Hematopoietic multipotent progenitor cell treated with erythropoietin and hydrocortisone succinate and interleukin-3 and kit ligand, for 4 days (in vitro differentiated cells): Measurements from ENCODE around the gene SRSF4.

ENCODE experiments used
- DNase-seq: peaks from one replicate; pipeline ENCODE4 v3.0.0-alpha.2; 2015

SRSF4 gene

DNA sequence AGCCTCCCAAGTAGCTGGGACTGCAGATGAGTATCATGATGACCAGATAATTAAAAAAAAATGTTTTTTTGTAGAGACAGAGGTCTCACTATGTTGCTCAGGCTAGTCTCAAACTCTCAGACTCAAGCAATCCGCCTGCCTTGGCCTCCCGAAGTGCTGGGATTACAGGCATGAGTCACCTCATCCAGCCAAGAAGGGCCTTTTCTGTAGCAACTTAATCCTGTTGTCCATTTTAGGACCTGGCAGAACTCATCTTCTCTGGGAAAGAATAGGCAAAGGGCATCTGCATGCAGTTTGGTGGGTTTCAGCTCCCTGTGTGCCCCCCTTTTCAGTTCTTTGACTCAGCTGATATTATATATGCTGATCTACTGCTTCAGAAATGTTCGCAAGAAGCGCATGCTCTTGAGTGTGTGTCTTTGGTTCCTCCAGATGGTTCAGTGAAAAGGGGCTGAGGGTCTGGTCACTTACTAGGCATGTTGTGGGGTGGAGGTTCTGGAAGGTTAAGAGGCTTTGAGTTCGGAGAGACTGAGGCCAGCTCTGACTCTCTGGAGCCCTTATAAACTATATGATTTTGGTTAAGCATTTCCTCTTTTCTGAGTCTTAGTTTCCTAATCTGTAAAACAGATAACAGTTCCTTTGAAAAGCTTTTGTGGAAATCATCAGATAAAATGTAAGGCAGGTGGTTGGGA is 19.4 kb upstream of the SRSF4 start:
- DNase-seq = no peak

DNA sequence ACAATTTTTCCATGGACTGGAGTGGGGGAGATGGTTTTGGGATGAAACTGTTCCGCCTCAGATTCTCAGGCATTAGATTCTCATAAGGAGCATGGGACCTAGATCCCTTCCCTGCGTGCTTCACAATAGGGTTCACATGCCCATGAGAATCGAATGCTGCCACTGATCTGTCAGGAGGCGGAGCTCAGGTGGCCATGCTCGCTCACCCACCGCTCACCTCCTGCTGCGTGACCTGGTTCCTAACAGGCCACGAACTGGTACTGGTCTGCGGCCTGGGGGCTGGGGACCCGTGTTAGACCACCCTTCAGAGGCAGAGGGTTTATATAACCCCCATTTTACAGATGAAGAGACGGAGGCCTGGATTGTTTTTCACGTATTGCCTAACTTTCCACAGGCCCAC is 16.3 kb upstream of the SRSF4 start:
- DNase-seq = no peak

DNA sequence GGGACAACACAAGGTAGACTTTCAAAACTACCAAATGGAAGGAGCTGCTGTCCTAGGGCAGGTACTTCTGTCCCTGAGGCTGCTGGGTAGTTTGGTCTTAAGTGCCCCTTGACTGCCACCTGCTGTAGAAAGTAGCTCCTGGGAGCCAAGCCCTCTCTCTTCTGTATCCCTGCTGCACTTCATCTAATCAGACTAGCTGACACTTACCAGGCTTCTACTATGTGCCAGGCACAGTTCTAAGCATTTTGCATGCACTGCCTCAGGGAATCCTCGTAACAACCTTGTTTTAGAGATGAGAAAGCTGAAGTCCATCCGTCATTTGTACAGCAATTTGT is 15.9 kb upstream of the SRSF4 start:
- peak; percentile 82 for DNase-seq

DNA sequence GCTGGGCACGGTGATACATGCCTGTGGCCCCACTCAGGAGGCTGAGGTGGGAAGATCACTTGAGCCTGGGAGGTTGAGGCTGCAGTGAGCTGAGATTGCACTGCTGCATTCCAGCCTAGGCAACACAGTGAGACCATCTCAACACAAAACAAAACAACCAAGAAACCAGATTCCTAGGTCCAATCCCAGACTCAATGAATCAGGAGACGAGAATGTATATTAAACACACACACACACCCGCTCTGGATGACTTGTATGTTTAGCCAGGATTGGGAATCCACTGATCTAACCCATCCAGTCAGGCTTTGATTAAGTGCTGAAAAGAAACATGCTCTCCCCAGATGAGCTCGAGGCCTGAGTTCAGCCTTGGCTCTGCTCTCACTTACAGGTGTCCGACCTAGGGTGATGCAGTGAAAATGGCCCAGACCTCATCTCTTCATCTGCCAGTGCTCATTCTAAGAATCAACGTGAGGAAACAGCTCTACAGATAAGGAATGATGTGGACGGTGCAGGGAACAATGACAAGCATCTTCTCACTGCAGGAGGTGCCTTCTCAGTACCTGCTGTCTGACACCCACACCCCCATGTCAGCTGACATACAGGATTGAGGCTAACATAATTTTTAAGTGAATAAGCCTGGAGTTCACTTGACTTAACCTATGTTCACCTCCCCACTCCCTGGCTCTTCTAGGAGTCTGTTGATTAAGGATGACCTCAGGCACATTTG is 15.3 kb upstream of the SRSF4 start:
- DNase-seq = no peak

DNA sequence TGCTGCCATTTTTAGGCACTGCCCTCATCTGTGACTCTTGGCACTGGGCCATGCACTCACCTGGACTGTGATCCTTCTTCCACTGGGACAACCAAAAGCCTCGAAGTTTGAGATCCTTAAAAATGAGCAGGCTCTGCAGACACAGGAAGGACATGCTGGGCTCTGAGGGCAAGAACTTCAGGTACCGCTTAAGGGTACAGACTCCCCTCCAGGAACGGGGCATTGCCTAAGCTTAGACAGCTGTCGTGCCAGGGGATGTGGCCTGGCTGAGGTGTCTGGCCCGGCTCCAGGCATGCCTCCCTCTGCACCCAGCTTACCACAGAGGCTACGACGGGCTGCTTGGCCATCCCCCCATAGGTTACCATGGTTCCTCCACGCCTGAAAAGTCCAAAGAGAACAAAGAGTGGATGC is 14.2 kb upstream of the SRSF4 start:
- peak; percentile 87 for DNase-seq

DNA sequence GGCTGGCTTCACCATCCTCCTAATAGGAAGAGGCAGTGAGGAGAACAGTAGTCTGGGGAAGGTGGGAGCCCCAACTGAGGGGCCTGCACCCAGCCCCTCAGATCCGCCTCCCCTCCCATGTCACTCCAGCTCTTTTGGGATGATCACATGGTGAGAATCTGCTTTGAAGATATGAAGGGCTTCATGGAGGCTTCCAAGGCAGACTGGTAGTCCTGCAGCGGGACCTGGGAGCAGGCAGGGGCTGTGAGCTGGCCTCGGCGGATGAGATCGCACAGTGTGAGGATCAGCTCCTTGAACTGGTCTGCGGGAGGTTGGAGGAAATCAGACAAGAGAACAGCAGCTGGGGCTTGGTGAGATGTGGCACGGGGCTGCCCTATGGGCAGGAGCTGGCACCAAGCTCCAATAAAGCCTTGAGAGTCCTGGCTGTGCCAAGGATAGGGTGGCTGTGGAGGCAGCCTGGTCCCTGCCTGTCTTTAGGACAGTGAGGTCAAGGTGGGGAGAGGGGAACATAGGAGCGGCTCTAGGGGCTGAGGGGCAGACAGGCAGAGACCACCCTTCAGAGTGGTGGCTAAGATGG is 12.3 kb upstream of the SRSF4 start:
- DNase-seq = no peak

DNA sequence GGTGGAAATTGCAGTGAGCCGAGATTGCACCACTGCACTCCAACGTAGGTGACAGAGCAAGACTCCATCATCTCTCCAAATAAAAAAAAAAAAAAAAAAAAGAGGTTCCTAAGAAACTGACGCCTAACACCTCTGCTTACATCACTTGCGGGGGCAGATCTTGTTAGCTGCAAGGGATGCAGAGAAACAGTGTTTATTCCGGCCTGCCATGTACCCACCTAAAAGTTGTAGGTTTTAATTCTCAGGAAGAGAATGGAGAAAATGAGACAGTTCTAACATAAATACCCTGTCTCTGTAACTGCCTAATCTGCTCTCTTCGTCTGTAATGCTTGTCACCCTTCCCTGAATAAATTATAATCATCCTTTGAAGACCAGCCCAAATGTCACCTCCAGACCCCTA is 9.0 kb upstream of the SRSF4 start:
- DNase-seq = no peak

DNA sequence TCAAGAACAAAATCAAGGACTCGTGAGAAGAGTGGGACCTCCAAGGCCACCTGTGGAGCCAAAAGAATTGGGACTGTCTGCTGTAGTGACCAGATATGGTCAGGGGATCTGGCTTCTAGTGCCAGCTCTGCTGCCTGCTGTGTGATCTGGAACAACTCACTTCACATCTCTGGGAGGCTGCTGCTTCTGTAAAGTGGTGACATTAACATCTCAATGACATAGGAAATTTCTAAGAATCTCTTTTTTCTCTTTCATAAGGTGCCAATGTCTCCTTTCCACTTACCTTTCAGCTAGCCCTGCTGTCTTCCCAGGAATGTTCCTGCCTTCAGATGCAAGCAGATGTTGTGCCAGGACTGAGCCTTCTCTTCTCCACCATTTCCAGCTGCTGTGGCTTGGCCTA is 5.0 kb upstream of the SRSF4 start:
- no peak for DNase-seq

DNA sequence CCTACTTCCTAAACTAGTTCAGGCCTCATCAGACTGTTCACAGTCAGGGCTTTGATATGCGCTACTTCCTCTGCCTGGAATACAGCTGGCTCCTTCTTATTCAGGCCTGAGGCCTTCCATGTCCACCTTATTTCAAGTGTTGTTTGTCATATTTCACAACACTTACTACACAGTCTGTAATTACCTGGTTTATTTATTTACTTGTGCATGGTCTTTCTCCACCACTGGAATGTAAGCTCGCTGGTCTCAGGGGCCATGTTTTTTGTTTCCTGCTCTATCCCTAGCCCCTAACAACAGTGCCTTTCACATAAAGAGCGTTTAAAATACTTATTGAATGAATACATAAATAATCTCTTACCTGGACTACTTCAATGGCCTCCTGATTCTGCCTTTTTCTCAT is 4.6 kb upstream of the SRSF4 start:
- no peak for DNase-seq

DNA sequence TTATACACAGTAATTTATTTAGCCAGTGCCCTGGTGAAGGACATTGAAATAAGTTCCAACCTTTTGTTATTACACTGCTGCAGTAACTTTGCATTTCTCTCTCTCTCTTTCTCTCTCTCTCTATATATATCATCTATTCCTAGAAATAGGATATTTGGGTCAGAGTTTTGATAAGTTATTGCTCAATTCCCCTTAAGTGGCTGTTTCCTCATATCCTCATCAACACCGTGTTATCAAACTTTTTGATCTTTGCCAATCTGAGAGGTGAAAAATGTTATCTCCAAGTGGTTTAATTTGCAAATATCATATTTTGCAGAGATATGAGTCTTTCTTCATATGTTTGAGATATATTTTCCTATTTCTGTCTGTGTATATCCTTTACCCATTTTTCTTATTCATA is 1.6 kb upstream of the SRSF4 start:
- peak; percentile 62 for DNase-seq

DNA sequence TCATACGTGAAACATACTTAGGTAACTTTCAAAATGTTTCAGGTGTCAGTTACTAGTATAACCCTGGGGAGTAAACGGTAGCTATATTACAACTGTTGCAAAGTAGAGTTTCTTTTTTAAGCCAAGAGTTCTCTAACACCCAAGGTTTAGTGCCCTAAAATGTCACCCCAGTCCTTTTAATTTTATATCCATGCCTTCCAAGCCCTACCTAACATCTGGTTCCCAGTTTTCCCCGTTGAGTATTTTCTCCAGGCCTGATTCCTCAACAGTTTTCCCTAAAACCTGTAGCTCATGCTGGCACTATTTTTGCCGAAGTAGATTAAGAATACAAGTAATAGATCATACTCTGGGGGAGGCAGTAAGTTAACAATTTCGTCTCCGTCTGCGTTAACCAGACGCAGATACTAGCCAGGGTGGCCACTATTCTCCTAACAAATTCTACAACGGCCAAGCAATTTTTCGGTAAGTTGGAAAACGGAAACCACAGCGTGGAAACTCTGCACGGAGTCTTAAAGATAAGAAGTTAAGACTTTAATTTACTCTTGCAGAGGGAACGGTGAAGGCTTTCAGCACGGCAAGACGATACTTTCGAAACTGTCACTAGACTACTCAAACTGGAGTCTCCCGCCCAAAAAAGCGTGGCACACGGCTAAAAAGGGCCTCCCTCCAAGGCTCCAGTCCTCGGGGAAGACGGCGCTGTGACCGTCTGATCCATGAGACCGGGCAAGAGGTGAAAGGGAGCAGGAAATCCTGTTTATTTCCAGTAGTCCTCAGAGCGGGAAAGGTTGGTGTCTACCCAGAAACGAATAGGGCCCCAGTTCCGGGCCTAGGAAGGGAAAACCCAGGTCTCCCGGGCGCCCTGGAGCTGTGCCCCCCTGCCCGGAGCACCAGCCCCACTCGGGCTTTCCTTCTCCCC is 945 bp downstream of the SRSF4 start:
- DNase-seq = peak; percentile 69

DNA sequence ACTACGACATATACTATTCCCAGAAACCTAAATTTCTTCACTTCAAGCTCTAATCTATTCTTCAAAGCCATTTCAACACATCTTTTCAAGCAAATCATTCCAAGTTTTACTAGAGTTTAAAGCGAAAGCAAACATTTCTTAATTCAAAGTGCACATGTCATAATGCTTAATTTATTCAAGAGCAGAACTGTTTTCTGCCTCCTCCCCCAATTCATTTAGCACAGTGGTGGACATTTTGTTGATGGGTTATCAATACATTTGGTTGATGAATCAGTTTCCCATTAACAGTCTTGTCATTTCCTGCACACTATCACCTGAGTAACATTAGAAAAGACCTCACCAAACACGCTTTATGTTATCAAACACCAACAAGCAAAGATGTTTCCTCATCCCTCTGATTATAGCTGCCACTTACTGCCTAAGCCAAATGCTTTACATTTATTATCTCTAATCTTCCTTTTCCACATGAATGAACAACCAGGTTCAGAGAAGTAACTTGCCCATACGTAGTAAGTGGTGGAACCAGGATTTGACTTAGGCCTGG is 2.0 kb downstream of the SRSF4 start:
- peak; percentile 69 for DNase-seq

DNA sequence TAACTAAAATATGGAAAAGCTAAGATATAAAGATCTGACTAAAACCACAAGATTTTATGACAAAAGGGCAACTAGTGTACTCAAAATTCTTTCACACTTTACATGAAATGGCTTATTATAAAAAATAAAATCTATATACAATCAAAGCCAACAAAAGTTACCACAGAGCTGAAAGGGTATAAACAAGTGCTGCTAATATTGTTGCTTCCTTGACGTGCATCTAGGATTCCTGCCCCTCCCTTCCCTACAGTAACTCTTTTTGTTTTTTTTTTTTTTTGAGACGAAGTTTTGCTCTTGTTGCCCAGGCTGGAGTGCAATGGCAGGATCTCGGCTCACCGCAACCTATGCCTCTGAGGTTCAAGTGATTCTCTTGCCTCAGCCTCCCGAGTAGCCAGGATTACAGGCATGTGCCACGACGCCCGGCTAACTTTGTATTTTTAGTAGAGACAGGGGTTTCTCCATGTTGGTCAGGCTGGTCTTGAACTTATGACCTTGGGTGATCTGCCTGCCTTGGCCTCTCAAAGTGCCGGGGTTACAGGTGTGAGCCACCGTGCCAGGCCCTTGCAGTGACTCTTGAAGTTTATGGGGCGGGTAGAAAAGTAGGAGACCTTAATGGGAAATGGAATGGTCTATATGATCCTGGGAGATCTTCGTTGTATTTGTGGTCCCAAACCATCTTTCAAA is 4.5 kb downstream of the SRSF4 start:
- no peak for DNase-seq

DNA sequence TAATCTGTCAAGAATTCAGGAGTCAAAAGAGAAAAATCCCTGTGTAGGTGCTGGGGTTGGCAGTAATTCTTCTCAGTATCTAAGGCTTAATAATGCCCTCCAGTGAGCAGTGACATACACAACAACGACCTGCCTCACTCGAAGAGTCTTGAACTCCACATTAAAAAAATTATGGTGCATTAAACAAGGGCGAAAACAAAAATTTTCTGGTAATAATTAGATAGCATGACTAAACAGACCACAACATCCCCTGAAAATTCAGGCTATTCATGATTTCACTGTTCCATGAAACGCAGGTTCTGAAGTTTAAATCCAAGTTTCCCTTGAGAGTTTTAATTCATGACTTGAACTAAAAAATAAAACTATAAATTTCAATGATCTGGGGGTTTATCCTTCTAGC is 5.1 kb downstream of the SRSF4 start:
- peak; percentile 22 for DNase-seq

DNA sequence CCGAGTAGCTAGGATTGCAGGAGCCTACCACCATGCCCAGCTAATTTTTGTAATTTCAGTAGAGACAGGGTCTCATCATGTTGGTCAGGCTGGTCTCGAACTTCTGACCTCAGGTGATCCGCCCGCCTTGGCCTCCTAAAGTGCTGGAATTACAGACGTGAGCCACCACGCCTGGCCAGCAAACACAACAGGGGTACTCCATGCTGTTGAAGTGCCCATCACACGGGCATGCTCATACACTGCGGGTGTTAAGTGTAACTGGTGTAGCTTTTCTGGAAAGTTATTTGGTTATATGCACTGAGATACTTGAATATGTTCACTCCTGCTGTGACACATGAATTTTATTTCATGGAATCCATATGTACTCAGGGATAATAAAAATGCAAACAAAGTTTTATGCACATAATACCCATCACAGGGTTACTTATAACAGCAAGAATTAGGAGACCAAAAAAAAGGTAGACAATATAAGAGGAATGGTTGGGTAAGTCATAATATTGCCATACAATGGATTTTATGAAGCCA is 9.2 kb downstream of the SRSF4 start:
- no peak for DNase-seq

DNA sequence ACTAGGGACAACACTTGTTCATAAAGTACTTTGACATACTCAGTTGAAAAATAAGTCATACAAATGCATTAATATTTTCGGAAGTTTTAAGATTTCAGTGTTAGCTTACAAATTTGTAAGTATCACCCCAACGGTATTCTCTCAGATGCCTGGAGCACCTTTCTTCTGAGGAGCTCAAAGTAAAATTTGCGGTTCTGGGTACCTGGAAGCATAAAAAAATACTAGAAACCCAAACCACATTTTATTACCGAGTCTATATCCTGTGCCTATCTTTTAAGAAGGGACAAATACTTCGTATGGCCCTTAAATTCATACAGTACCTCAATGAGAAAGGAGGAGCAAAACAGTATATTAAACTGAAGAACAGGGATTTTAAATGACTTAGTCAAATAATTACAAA is 10.2 kb downstream of the SRSF4 start:
- DNase-seq = no peak

DNA sequence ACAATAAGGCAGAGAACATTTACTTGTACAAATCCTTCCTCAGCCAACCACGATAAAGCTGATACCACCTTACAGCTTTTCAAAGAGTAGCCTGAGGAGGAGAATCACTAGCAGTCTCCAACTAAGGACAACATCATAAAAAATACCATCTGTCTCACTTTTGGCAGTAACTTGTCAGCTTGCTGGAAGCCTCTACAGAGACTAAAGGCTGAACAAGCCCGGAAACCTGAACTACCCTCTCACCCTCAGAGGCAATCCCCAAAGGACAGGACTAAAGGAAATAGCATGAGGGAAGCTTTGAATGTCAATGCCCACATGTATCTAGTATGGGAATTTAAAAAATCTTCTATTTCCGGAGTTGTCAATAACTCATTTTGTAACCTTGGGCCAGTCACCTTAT is 10.6 kb downstream of the SRSF4 start:
- DNase-seq = no peak

DNA sequence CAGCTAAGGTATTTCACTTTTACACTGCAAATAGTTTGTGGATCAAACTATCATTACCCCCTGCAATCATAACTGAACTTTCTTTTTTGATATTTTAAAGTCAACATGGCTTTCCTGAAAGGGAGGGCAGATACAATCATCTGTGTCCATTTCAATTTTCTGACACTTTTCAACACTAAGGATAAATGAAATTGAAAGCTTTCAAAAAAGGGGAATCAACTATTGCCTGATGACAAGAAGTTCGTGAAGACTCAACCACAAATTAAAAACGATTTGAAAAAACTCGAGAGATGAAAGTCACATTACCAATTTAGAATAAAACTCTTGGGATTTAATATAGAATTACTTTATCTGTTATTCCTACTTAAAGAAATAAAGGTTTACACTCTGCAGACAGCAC is 11.7 kb downstream of the SRSF4 start:
- DNase-seq = no peak

DNA sequence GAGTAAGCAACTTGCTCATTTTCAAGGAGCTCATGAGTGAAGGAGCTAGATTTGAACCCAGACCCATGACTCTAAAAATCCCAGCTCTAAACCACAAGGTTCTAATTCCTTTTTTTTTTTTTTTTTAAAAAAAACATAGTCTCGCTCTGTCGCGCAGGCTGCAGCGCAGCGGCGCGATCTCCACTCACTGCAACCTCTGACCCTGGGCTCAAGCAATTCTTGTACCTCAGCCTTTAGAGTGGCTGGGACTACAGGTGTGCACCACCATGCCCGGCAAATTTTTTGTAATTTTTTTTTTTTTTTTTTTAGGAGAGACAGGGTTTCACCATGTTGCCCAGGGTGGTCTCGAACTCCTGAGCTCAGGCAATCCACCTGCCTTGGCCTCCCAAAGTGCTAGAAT is 13.8 kb downstream of the SRSF4 start:
- DNase-seq = no peak

DNA sequence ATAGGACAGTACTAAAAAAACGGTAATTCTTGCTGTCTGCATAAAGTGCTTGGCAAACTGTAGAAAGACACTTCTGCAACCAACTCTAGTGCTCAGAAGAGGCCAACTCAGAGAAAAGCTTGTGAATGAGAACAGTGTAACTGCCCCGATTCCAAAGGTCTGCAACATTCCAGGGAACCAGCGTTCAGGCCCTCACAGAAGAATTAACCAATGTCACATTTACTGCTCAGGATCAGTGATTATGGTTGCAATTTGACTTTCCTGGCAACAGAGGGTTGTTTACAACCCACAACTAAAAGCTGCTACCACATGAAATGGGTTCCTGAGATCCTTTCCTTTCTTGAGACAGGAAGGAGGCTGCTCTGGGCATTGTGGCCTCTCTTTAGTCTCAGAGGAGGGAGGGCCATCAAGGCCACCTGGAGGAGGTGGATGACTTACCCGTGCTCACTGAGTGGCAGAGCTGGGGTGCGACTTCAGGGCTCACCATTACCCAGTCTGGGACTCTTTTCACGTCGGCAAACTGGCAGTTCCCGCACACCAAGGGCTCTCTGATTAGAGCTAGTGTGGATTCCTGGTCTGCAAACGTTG is 15.3 kb downstream of the SRSF4 start:
- DNase-seq = no peak

DNA sequence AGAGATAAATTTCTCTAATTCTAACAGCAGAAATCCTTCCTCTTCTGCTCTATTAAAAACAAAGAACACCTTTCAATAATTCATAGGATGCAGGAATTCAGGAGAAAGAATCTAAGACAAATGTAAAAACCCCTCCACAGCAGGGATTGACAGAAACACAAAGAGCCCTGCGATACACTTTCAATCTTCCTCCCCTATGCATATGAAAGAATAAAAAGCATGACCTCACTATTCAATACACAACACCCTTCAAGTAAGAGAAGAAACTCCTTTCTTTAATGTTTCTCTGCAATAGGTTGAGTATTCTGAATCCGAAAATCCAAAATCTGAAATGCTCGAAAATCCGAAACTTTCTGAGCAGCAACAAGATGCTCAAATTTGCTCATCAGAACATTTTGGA is 17.1 kb downstream of the SRSF4 start:
- DNase-seq = no peak
